HEK293 (cell line): ENCODE measurements around the gene HHEX.

Experiments used
- CTCF ChIA-PET: fragments of 350-600 bp; formaldehyde crosslinking; extraction: SDS; loops from one replicate; lab custom pipeline; 2021; ENCODE audit warnings: antibody characterized with exemption; lab: Yijun Ruan, JAX
- POLR2A ChIA-PET: fragments of 300-600 bp; formaldehyde crosslinking; extraction: SDS; loops from one replicate; lab custom pipeline; 2020; ENCODE audit warnings: antibody characterized with exemption, inconsistent platforms; lab: Yijun Ruan, JAX
- H3K27ac ChIP-seq: fragments of 200-500 bp; sonication (Bioruptor generic); 2 replicates; pipeline ENCODE4 v1.5.1; 2014; ENCODE audit warnings: low read depth, low read length, control low read depth, inconsistent platforms; ENCODE audit errors: extremely low read depth
- H3K36me3 ChIP-seq, 2 experiments: fragments of 200-500 bp in 1 of 2; sonication (Bioruptor generic) in 1 of 2; 1 replicate in 1 of 2; 2 replicates in 1 of 2; pipeline ENCODE4 v1.5.1; 2014 to 2017; ENCODE audit warnings: inconsistent platforms in 2 of 2, low read length in 2 of 2; ENCODE audit not compliant: control insufficient read depth in 2 of 2, insufficient read depth in 1 of 2
- H3K4me1 ChIP-seq: fragments of 200-500 bp; sonication (Bioruptor generic); 2 replicates; pipeline ENCODE4 v1.5.1; 2014; ENCODE audit warnings: mild to moderate bottlenecking, low read length, inconsistent platforms; ENCODE audit not compliant: control insufficient read depth, insufficient read depth
- H3K4me3 ChIP-seq: 2 replicates; pipeline ENCODE4 v1.5.1; 2011; ENCODE audit warnings: low read depth, mild to moderate bottlenecking, control low read depth, low read length, moderate library complexity
- H3K9me3 ChIP-seq: fragments of 200-500 bp; sonication (Bioruptor generic); 2 replicates; pipeline ENCODE4 v1.5.1; 2014; ENCODE audit warnings: low read depth, low read length, inconsistent platforms; ENCODE audit not compliant: control insufficient read depth, insufficient read depth
- BCL11A ChIP-seq: fragments of 450-650 bp; formaldehyde crosslinking; IDR thresholded peaks from 2 replicates; pipeline ENCODE4 v1.5.1; 2016; ENCODE audit warnings: low read depth, missing biosample characterization, missing genetic modification characterization
- FEZF1 ChIP-seq: fragments of 450-650 bp; formaldehyde crosslinking; IDR thresholded peaks from 2 replicates; pipeline ENCODE4 v1.5.1; 2016; ENCODE audit warnings: missing biosample characterization, missing genetic modification characterization
- GLI2 ChIP-seq: fragments of 450-650 bp; formaldehyde crosslinking; IDR thresholded peaks from 2 replicates; pipeline ENCODE4; 2017; ENCODE audit warnings: missing biosample characterization, missing genetic modification characterization, low read depth, borderline replicate concordance
- IKZF3 ChIP-seq: fragments of 450-650 bp; IDR thresholded peaks from 2 replicates; pipeline ENCODE4 v1.5.0; 2018; ENCODE audit warnings: missing biosample characterization, mild to moderate bottlenecking, missing genetic modification characterization, moderate library complexity
- OSR2 ChIP-seq: fragments of 450-650 bp; formaldehyde crosslinking; IDR thresholded peaks from 2 replicates; pipeline ENCODE4 v1.5.1; 2016; ENCODE audit warnings: missing biosample characterization, missing genetic modification characterization
- PRDM1 ChIP-seq: fragments of 450-650 bp; formaldehyde crosslinking; IDR thresholded peaks from 2 replicates; pipeline ENCODE4; 2016; ENCODE audit warnings: missing biosample characterization, missing genetic modification characterization
- TCF7L2 ChIP-seq: IDR thresholded peaks from 2 replicates; pipeline ENCODE4 v1.6.1; 2011; ENCODE audit warnings: low read depth, mild to moderate bottlenecking, inconsistent platforms, low read length, moderate library complexity, borderline replicate concordance
- ZNF202 ChIP-seq: fragments of 450-650 bp; formaldehyde crosslinking; IDR thresholded peaks from 2 replicates; pipeline ENCODE4 v1.5.1; 2016; ENCODE audit warnings: missing biosample characterization, missing genetic modification characterization, borderline replicate concordance
- ZNF223 ChIP-seq: fragments of 450-650 bp; formaldehyde crosslinking; IDR thresholded peaks from 2 replicates; pipeline ENCODE4 v1.5.1; 2016; ENCODE audit warnings: missing biosample characterization, missing genetic modification characterization
- ZNF335 ChIP-seq: fragments of 450-650 bp; formaldehyde crosslinking; conservative IDR thresholded peaks from 2 replicates; pipeline ENCODE4 v1.5.1; 2016; ENCODE audit warnings: missing biosample characterization, missing genetic modification characterization
- ZNF366 ChIP-seq: fragments of 450-650 bp; formaldehyde crosslinking; conservative IDR thresholded peaks from 2 replicates; pipeline ENCODE4 v1.5.1; 2016; ENCODE audit warnings: missing biosample characterization, missing genetic modification characterization
- ZNF510 ChIP-seq: fragments of 450-650 bp; formaldehyde crosslinking; IDR thresholded peaks from 2 replicates; pipeline ENCODE4 v1.5.1; 2018; ENCODE audit warnings: mild to moderate bottlenecking, missing genetic modification characterization, missing biosample characterization; ENCODE audit not compliant: insufficient replicate concordance
- ZNF747 ChIP-seq: fragments of 450-650 bp; formaldehyde crosslinking; IDR thresholded peaks from 2 replicates; pipeline ENCODE4 v1.5.1; 2016; ENCODE audit warnings: missing biosample characterization, missing genetic modification characterization
- TF ChIP-seq, protein P1 (sequence below): fragments of 450-650 bp; formaldehyde crosslinking; IDR thresholded peaks from 2 replicates; pipeline ENCODE4 v1.5.1; 2016; ENCODE audit warnings: missing biosample characterization, missing genetic modification characterization, borderline replicate concordance
- TF ChIP-seq, protein P2 (sequence below): fragments of 450-650 bp; formaldehyde crosslinking; IDR thresholded peaks from 2 replicates; pipeline ENCODE4 v1.5.1; 2017; ENCODE audit warnings: missing biosample characterization, missing genetic modification characterization
- TF ChIP-seq, protein P3 (sequence below): fragments of 450-650 bp; formaldehyde crosslinking; IDR thresholded peaks from 2 replicates; pipeline ENCODE4 v1.5.1; 2016; ENCODE audit warnings: missing biosample characterization, missing genetic modification characterization

The HHEX gene

DNA sequence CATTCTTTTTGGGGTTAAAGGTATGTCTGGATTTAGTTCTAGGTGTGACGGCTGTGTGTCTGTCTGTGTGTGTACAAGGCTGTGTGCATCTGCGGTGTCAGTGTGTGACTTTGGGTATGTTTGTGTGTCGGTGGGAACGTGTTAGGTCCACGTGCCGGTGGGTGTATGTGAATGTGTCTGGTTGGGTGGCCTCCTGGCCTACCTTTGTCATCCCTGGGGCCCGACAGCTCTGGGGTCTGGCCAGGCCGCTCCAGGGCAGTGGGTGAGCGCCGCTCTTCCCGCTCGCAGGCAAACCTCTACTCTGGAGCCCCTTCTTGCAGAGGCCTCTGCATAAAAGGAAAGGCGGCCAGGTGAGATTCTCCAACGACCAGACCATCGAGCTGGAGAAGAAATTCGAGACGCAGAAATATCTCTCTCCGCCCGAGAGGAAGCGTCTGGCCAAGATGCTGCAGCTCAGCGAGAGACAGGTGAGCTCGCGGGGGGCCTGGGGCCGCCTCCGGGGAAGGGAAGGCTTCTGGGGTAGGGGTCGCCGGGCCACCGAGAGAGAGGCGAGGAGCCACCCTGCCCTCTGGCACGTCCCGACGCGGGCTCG, 2.4 kb downstream of the HHEX start:
- POLR2A ChIA-PET, result no interaction called here
- Histone ChIP-seq H3K4me3 (no peak overlapping the region), H3K4me1 (peaks cover 6% of the 10 kb centered on the region), H3K27ac (no peak overlapping the region), H3K36me3 (peaks cover 0 to 15% of the 10 kb centered on the region in 2 experiments; a peak in 1 of 3 replicates), H3K9me3 (no peaks in the 10 kb centered on the region)
- TF ChIP-seq ZNF202 (tag by site-specific recombination) (peak; percentile 60; the same call in 1 of the 2 replicates), ZNF335 (no peak)
- CTCF ChIA-PET, result no interaction called here

DNA sequence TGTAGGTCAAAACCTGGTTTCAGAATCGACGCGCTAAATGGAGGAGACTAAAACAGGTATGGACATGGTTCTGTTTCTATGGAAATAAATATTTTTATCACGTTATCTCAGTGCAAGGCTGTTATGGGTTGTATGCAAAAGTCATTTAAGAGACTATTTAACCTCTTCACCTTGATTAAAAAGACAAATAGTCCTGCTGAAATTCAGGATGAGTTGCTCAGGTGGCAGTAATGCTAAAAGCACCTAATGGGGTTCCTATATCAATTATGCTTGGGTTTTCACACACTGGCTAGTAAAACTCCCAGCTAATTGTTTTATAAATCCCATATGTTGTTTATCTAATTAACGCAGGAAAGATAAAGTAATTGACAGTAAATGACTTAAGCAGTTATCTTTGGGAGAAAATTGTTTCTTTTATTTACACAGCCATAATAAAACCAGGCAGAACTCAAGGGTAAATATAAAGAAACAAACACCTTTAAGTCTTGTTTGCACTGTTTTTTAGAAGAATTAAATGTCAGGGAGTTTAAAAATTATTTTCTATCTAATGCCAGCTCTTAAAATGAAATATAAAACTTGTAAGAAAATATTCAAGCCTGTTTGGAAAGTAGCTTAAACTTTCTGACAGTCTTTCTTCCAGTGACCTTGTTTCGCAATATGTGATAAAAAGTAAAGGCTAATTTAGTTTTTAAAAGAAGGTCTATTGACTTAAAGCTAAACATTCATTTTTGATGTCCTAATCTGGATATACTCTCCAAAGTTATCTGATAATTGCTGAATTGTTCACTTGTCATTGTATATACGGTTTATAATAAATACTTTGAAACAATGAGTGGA, 3.2 kb downstream of the HHEX start:
- H3K4me3 ChIP-seq, result no peak overlapping the region
- H3K36me3 ChIP-seq, result peaks cover 0 to 15% of the 10 kb centered on the region in 2 experiments; a peak in 1 of 3 replicates
- no peaks in the 10 kb centered on the region for H3K9me3 ChIP-seq
- TF ChIP-seq, protein P1, sequence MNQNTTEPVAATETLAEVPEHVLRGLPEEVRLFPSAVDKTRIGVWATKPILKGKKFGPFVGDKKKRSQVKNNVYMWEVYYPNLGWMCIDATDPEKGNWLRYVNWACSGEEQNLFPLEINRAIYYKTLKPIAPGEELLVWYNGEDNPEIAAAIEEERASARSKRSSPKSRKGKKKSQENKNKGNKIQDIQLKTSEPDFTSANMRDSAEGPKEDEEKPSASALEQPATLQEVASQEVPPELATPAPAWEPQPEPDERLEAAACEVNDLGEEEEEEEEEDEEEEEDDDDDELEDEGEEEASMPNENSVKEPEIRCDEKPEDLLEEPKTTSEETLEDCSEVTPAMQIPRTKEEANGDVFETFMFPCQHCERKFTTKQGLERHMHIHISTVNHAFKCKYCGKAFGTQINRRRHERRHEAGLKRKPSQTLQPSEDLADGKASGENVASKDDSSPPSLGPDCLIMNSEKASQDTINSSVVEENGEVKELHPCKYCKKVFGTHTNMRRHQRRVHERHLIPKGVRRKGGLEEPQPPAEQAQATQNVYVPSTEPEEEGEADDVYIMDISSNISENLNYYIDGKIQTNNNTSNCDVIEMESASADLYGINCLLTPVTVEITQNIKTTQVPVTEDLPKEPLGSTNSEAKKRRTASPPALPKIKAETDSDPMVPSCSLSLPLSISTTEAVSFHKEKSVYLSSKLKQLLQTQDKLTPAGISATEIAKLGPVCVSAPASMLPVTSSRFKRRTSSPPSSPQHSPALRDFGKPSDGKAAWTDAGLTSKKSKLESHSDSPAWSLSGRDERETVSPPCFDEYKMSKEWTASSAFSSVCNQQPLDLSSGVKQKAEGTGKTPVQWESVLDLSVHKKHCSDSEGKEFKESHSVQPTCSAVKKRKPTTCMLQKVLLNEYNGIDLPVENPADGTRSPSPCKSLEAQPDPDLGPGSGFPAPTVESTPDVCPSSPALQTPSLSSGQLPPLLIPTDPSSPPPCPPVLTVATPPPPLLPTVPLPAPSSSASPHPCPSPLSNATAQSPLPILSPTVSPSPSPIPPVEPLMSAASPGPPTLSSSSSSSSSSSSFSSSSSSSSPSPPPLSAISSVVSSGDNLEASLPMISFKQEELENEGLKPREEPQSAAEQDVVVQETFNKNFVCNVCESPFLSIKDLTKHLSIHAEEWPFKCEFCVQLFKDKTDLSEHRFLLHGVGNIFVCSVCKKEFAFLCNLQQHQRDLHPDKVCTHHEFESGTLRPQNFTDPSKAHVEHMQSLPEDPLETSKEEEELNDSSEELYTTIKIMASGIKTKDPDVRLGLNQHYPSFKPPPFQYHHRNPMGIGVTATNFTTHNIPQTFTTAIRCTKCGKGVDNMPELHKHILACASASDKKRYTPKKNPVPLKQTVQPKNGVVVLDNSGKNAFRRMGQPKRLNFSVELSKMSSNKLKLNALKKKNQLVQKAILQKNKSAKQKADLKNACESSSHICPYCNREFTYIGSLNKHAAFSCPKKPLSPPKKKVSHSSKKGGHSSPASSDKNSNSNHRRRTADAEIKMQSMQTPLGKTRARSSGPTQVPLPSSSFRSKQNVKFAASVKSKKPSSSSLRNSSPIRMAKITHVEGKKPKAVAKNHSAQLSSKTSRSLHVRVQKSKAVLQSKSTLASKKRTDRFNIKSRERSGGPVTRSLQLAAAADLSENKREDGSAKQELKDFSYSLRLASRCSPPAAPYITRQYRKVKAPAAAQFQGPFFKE (tag by site-specific recombination), result no peak
- TF ChIP-seq ZNF223 (tag by site-specific recombination), result no peak
- TF ChIP-seq, protein P2, sequence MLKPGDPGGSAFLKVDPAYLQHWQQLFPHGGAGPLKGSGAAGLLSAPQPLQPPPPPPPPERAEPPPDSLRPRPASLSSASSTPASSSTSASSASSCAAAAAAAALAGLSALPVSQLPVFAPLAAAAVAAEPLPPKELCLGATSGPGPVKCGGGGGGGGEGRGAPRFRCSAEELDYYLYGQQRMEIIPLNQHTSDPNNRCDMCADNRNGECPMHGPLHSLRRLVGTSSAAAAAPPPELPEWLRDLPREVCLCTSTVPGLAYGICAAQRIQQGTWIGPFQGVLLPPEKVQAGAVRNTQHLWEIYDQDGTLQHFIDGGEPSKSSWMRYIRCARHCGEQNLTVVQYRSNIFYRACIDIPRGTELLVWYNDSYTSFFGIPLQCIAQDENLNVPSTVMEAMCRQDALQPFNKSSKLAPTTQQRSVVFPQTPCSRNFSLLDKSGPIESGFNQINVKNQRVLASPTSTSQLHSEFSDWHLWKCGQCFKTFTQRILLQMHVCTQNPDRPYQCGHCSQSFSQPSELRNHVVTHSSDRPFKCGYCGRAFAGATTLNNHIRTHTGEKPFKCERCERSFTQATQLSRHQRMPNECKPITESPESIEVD, result peak; percentile 87
- no peak for TF ChIP-seq ZNF510 (tag by site-specific recombination)
- TF ChIP-seq ZNF747, result no peak
- TF ChIP-seq BCL11A (tag by site-specific recombination), result no peak
- peak; percentile 52; the same call in 1 of the 2 replicates for TF ChIP-seq FEZF1
- 0 out of 2 replicates have a peak, but pooled peaks have one; percentile 24 for TF ChIP-seq ZNF366
- TF ChIP-seq, protein P3, sequence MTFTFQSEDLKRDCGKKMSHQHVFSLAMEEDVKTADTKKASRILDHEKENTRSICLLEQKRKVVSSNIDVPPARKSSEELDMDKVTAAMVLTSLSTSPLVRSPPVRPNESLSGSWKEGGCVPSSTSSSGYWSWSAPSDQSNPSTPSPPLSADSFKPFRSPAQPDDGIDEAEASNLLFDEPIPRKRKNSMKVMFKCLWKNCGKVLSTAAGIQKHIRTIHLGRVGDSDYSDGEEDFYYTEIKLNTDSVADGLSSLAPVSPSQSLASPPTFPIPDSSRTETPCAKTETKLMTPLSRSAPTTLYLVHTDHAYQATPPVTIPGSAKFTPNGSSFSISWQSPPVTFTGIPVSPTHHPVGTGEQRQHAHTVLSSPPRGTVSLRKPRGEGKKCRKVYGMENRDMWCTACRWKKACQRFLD (tag by site-specific recombination), result no peak
- no peak for TF ChIP-seq ZNF202 (tag by site-specific recombination)
- TF ChIP-seq GLI2 (tag by site-specific recombination), result 0 out of 2 replicates have a peak, but pooled peaks have one; percentile 17
- TF ChIP-seq OSR2 (tag by site-specific recombination), result peak; percentile 65; the same call in 1 of the 2 replicates
- TF ChIP-seq PRDM1 (tag by site-specific recombination), result peak; percentile 56; the same call in 1 of the 2 replicates
- TF ChIP-seq IKZF3 (tag by site-specific recombination), result peak; percentile 72
- peak; percentile 34; the same call in 1 of the 2 replicates for TF ChIP-seq TCF7L2
- TF ChIP-seq, all 188 proteins: peak for 8
- ChIA-PET CTCF (interaction anchor here (0.7 kb wide), 1 partner anchor 65 kb away, joined by 3 read pairs; no protein-coding TSS in a partner anchor), POLR2A (interaction anchor here (0.6 to 0.8 kb wide), 2 partner anchors 15 to 101 kb away, joined by 3 to 4 read pairs; no protein-coding TSS in a partner anchor)
- peaks cover 6% of the 10 kb centered on the region for H3K4me1 ChIP-seq
- H3K27ac ChIP-seq, result no peak overlapping the region
